Activated naive CD4-positive, alpha-beta T cell (primary cell): ENCODE data around the gene PACSIN2.
"Not testable (repeated sequence)": the region's sequence is repeated elsewhere in the genome, so short reads cannot be mapped to it uniquely, and the experiment has no call there.

Experiments
- DNase-seq, 4 experiments: peaks; one replicate each; lab custom pipeline; 2025; lab: John Stamatoyannopoulos, UW

Gene PACSIN2

DNA sequence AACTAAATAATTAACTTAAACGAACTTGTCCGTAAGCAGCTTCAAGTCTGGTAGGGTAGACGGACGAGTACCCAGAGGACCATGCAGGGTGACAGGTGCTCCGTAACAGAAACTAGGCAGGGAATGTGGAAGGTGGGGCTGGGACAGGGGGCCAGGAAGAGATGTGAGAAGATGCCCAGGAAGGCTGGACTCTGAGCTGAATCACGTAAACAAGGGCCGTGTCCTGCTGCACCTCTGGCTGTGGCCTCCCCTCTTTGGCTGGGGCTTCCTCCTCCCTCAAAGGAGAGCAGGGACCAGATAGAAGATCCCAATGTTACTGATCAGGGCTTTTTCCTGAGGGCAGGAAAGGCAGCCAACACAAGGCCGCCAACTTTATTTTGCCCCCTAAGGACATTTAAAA lies 47.9 kb downstream of the PACSIN2 start:
- no peak for DNase-seq

DNA sequence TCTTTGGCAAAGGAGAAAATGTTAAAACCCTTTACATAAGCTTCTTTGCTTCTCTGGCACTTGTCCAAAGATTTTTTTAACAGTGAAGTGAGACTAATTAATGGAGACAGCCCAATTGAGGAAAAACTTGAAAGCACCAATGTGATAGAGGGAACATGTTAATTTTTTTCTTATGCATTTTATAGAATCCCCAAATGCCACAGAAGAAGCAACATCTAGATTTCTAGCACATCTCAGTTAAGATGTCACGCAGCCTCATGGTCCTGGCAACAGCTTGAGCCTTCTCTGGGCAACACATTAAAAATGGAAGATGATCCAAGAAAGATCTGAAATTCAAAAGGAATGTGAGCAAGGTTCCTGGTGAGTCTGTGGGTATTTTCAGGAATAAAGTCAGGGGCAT lies 48.5 kb downstream of the PACSIN2 start:
- DNase-seq = no peak

DNA sequence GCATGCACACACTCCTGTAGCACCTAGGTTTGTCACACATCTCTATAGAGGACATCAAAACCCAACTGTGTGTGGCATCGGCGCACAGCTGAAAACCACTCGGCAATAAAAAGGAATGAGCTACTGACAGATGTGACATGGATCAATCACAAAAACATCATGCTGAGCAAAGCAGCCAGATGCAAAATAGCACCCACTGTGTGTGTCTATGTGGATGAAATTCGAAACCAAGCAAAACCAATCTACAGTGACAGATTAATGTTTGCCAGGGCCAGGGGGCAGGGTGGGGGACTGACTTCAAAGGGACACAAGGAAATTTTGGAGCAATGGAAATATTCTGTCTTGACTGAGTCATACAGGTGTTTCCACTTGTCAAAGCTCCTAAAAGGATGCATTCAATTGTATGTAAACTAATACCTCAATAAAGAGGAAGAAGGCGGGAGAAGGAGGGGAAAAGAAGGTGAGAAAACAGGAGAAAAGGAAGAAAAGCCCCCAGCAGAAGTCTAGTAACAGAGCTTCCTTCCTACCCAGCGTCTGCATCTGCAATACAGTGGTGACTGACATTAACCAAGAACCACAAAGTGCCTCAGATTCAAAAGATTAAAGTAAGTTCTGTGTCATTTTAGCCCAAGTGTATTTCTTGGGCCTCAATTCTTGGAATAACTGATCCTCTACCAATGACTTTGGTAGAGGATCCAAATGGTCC lies 49.8 kb downstream of the PACSIN2 start:
- DNase-seq = no peak

DNA sequence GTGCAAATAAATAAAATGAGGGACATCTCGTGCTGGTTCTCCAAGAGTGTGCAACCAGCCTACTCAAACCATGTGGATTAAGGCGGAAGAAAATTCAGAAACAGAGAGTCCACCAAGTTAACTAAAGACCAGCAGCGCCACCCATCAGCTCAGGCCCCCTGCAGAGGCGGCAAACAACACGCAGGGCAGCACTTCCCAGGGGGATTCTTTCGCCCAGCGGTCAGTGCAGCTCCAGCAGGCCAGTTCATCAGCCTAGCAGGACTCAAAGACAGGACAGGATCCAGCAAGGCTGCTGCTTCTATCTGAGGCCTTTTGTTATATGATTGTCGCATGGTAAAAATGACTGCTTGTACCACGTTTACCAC lies 51.7 kb downstream of the PACSIN2 start:
- DNase-seq = no peak

DNA sequence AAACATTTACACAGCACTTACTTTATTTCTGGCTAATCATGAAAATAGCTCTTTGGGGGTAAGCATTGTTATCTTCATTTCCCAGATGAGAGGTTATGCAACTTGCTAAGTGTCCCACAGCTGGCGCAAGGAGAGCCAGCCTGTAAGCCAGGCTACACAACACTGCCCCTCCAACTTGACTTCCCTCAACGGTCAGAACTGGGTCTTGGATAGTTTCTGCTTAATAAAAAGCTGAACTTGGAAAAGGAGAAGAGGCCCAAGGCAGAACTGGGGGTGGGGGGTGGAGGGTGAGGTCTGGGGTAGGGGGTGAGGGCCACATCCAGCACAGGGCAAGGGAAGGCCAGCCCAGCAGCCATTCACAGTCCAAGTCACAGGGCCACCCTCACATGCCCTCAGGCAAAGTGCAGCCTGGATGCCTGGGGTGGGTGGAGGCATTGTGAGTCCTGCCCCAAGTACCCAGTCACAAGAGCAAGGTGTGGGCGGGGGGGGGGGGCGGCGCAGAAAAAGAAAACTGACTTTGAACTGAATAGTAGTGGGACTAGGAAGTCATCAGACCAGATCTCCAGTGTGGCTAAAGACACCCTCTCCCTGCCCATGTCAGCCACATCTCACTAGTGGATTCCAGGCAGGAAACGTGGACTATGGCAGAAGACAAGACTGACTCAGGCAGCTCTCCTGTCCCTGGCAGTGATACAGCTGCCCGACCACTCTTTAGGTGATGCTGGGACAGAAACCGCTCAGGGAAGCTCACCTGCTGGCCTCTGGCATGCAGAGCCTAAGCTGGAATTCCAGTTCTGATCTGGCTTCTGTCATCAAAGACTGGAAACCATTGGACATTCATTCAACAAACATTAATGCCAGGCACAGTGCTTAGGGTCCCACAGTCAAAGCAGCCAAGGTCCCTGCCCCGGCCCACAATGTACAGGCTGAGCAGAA lies 52.4 kb downstream of the PACSIN2 start:
- DNase-seq = no peak

DNA sequence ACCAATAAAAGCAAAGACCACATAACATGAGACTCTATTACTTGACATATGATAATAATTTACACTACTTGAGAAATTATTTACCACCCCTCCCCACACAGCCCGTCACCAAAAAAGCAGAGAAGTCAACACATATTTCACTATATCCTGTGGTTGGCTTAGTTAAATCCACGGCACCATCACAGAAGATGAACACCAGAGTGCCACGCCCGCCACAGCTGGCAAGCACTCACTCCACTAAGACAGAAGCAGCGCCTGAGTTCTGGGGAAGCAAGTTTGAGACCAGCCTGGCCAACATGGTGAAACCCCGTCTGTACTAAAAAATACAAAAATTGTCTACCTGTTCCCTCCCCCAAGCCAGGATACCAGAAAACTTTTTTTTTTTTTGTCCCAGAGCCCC lies 53.1 kb downstream of the PACSIN2 start:
- DNase-seq = peak in 1 of 4 experiments; percentile 2

DNA sequence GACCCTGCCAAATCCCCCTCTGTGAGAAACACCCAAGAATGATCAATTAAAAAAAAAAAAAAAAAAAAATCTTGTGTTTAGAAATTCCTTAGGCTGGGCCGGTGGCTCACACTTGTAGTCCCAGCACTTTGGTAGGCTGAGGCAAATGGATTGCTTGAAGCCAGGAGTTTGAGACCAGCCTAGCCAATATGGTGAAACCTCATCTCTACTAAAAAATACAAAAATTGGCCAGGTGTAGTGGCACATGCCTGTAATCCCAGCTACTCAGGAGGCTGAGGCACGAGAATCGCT lies 53.6 kb downstream of the PACSIN2 start:
- not testable (repeated sequence) for DNase-seq

DNA sequence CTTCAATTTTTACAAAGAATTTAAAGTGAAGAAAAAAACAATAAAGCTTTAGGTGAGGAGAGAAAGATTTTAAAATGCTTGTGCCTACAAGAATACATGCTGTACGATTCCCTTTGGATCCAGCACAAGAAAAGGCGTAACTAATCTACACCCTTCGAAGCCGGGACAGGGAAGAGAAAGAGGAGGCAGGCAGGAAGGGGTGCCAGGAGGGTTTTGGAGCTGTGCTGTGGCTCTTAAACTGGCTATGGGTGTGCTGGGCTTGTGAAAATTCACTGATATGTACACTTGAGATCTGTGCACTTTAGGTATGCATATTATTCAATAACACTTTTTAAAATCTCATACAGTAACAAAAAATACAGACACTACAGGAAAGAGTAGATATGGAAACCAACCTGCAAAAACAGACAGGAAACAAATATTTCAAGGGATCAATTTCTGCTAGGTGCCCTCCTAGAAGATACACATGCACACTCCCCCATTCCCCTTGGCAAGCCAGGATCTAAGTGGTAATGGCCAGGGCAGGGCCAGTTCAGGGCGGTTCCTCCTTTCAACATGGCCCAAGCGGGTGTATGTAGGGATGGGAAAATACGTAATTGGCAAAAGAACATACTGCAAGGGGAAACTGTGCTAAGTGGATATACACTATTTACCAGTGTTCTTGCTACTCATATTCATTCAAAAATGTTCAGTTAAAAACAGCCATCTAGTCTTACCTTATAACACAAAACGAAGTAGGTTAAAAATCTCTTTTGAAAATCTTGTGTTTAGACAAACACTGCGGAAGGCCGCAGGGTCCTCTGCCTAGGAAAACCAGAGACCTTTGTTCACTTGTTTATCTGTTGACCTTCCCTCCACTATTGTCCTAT lies 54.2 kb downstream of the PACSIN2 start:
- no peak for DNase-seq

DNA sequence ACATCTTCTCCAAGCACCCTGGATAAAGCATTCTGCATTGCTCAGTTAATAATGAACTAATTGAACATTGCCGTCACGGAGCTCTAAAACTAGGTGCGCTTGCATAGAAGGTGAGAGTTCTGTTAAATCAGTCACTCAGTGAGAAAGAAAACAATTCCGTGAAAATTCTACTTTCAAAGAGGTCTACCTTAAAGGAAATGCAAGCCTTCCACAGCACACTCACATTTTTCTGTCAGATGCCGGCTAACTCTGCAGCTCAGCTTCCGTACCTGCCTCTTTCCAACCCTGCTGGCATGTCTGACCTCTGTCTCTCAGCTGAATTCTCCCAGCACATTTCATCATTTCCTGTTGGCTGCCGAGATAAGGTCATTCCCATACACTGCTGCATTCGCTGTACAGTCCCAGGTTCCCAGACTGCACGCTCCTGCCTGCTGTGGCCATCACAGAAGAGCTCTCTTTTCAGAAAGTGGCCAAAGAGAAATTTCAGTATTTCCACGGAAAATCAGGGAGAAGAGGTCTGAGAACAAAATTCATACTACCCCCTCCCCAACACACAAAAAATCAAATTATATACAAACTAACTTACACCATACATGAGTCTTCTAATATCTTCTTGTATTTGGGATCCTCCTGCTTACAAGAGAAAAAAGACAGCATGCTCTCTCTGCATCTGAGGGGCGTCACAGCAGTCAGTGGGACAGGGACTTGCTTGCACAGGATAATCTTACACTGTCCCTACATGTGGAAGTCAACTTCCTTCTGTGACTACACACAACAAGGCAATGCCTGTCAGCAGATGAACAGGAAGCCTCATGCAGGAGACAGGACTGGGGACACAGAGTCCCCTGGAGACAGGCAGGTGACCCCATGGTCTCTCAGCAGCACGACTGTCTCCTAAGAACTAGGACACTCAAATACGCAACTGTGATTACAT lies 55.1 kb downstream of the PACSIN2 start:
- no peak for DNase-seq

DNA sequence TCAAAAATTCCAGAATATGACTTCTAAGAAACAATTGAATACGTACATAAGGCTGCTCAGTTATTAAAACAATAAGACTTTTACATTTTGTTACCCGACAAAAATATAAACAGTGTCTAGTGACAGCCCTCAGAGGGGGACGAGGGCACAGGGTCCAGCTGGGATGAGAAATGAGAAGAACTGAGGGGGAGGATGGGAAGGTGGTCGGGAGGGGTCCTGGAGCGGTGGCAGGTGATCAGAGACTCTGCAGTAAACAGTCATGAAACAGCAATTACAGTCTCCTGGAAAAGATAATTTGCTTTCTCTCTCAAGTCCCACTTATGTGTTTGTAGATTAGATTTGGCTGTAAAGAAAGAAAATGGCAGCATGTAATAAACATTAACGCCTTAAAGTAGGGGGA lies 56.0 kb downstream of the PACSIN2 start:
- no peak for DNase-seq

DNA sequence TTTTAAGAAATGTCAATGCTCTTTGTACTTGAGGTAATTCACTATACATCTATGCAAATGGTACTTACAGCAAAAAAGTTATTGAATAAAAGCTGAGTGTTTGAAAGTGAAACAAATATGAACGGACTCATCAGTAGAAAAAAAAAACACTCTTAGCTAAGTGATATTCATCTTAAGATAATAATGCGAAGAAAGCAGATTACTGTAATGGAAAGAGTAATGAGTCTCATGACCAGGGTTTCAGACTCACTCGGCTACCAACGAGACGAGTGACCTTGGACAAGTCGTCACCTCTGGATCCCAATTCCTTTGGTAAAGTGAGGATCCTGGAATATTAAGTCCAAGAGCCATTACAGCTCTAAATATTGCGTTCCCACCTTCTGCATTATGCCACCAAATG lies 57.0 kb downstream of the PACSIN2 start:
- DNase-seq = no peak

DNA sequence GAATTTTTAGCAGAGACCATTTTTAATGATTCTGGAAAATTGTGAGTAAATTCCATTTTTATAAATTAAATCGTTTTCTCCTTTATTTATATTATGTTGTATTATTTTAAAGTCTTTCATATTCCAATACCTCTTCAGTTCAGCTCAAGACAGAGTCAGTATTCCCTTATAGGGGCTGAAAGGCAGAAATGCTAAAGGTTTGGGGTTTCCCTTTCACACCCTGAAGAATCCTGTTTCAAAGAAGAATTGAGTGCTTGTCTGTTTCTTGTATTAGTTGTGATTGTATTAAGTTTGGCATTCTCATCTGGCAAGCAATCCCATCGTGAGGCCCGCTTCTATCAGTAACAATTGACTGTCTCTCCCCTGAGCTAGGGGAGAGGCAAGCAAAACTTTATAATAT lies 57.4 kb downstream of the PACSIN2 start:
- DNase-seq = no peak

DNA sequence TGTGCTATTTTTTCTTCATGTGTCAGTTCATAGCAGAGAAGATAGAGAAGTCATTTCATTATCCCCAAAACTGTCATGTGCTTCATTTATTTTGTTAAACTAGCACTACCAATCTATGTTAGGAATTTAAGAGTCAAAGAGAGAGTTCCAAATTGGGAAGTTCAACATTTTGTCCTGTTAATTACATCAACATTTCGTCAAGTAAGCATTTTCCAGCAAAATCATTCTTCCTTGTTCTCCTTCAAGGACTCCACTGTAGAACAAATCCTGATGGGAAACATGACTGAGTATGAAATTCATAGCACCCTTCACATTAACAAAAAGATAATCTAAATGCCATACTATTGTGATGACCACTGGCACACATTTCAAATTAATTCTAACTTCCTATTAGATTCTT lies 59.1 kb downstream of the PACSIN2 start:
- no peak for DNase-seq

DNA sequence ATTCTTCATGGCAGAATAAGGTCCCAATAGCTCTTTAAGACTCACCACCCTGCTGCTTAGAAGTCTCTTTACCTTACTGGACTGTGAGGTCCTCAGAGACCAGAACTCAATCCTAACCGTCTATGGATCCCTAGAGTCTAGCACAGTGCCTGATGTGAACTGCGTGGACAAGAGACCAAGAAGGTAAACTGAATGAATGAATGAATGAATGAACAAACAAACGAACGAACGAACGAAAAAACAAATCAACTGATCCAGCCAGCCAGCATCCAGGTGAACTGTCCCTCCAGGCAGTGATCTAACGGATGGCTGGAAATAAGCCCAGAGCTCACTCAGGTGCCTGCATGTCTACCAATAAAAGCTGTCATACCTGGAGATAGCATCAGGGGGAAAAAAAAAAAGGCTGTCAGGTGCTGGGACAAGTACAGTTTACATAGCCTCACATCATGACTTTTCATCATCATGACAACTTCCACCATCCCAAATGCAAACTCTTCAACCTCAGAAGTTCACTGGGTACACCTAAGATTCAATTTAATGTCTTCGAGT lies 59.8 kb downstream of the PACSIN2 start:
- DNase-seq = no peak

DNA sequence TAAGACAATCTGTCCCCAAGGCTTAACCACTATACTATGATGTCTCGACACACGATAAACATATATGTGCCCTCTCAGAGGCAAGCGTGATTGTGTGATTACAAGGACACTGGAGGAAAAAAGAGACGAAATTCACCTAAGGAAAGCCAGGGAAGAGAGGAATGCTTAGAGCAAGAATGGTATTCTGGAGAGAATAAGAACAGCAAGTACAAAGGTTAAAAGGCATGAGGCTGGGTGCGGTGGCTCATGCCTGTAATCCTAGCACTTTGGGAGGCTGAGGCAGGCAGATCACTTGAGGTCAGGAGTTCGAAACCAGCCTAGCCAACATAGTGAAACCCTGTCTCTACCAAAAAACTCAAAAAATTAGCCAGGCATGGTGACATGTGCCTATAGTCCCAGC lies 61.2 kb downstream of the PACSIN2 start:
- DNase-seq = not testable (repeated sequence)

DNA sequence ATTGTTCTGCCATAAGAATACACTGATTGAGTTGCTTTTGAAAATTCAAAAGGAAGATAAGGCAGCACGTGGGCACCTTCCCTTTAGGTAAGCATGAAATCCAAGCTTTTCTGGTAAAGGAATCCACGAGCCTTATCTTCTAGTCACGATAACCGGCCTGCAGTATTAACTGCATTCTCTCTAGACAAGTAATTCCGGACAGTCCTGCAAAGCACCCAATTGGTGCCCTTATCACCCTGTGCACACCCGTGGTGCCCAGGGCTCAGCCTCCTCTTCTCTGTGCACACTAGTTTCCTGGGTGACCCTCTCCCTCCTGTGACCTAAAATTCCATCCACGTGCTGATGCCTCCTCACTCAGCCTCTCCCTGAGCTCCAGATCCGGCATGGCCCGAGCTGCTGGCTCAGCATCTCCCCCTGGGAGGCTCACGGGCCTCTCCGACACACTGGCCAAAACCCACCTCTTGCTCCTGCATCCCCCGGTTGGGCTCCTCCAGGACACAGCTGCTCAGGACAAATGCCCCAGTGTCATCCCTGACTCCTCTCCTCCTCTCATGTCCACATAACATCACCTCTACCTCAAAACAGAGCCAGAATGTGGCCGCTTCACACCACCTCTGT lies 63.7 kb downstream of the PACSIN2 start:
- no peak for DNase-seq

DNA sequence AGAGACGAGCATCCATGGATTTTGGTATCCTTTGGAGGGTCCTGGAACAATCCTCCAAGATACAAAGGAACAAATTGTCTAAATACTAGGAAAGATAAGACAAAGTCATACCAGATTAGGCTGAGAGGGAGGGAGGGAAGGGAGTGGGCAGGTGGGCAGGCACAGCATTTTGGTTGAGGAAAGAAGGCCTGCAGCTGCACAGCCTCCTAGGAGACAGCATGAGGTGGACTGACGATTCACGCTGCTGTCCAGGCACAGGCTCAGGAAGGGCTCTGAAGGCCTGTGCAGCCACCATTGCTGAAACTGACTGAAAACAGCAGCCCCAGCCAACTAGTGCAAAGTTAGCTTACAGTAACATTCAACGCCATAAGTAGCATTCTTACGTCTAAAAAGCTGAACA lies 64.7 kb downstream of the PACSIN2 start:
- DNase-seq = no peak

DNA sequence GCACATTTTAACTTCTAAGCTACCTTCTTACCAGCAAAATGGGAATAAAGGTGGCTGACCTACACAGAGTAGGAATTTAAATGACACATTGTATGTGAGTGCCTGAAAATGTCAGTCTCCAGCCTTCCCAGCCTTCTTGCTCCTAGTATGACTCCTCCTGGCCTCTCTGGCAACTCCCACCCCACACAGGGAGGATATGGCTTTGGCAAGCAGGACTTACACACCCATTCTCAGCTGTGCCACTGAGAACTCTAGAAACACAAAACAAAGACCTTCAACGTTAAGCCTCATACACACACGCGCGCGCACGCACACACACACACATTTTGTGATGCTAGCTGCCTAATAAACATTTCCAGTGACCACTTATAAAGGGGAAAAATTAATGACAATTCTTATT lies 65.8 kb downstream of the PACSIN2 start:
- DNase-seq = no peak

DNA sequence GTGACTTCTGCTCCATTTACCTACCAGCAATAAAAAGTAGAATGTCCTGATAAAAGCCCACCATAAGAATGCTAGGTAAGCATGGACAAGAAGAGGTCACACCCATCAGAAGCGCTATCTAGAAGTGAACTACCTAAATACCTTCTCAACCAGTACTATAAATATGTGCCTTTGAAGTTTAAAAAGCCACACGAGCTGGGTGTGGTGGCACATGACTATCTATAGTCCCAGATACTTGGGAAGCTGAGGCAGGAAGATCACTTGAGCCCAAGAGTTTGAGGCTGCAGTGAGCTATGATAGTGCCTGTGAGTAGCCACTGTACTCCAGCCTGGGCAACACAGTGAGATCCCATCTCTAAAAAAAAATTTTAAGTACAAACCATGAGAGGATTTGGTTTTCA lies 66.7 kb downstream of the PACSIN2 start:
- DNase-seq = no peak

DNA sequence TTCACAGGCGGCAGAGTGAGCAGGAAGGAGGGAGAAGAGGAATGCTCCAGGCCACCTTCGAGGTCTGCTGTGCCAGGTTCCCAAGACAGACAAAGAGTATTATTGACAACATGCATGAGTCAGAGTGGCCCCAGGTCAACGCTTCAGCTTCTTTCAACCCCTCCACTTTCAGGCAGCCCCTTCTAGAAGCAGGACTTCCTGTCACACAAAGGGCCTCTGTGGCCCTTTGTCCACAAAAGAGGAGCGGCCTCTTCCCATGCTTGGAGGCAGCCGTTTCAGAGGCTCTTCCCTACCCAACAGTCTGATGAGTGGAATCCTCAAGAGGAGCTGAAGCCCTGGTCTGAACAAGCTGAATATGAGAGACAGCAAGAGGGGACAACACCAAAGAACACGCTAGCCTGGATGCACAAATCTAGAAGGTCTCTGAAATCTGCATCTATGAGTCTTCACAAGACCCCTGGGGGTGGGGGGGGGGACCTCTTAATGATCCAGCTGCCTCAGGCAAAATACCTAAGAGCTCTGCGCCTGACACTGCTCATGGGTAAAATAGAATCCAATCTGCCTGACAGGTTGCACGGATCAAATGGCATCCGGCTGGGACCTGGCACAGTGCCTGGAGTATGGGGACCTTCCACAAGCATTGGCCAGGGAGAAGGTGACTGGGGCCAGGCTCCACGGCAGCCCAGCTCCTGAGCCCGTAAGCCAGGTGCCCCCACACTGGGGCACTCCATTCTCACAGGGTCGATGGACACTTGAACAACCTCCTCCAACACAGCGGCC lies 67.5 kb downstream of the PACSIN2 start:
- no peak for DNase-seq
